Hematopoietic multipotent progenitor cell (in vitro differentiated cells): ENCODE measurements around the gene PNPLA4. TPM values are rescaled to one million over a fixed set of nuclear protein-coding genes. Genes with fewer than 3 reads are reported as not detected.

Experiments used
- DNase-seq, 3 donors: peaks; one replicate each; pipeline ENCODE4 v3.0.0-alpha.2; 2011 to 2015; ENCODE audit warnings: low read depth in 2 of 3, low spot score in 2 of 3
- small RNA-seq: library from RNA; depleted of rRNA; stranded (forward); fragments of <200 nt; gene quantifications from one replicate; pipeline ENCODE3, GENCODE V24; 2012
- total RNA-seq: library from RNA; depleted of rRNA; stranded (reverse); fragments of >200 nt; gene quantifications from one replicate; pipeline ENCODE4 v1.2.3, GENCODE V29; 2012

Gene PNPLA4
- total RNA-seq, 1 donor = 4.3 TPM

- no peak for DNase-seq
Observed at GRCh38 chrX:7876957-7877356, 50.3 kb downstream of the PNPLA4 start.

- DNase-seq = no peak
Observed at GRCh38 chrX:7872042-7872441, 55.2 kb downstream of the PNPLA4 start.

- DNase-seq = no peak
Observed at GRCh38 chrX:7852166-7852565, 75.0 kb downstream of the PNPLA4 start.

Small RNA genes lying within 50 kb of the gene (small RNA-seq; reads per million reads assigned to genes)
- gene AC005296.1 = not detected

Other genes with a start within 250 kb of the PNPLA4 start
- not detected for gene VCX, start 84.2 kb downstream of the PNPLA4 start, total RNA-seq
- gene VCX2, start 243.9 kb upstream of the PNPLA4 start, total RNA-seq = not detected